ENCODE measurements around the gene ARRDC4. TPM values are rescaled to one million over a fixed set of nuclear protein-coding genes. Genes with fewer than 3 reads are reported as not detected.

Gene ARRDC4
- total and polyA plus RNA-seq, 4 donors: 16.5 to 41.5 (median 19.4) TPM

DNA sequence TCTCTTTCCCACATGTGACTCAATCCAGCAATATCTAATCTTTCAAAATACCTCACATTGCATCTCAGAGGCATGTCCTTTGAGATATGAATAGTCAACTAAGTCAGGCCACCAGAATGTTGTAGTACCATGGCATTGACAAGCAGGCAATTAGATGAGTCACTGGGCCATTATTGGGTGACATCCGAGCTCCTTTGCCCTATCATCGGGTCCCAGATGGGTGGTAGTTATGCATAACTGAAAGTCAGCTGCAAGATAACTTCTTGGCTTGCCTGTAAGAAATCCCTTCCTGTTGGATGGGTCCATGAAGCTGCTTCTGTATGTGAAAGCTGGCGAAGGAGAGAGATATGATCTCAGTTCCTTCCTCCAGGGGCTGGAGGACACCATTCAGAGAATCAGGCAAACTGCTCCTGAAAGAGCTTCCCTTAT lies 32.8 kb downstream of the ARRDC4 start:
- H3K36me3 ChIP-seq (ENCODE audit: control insufficient read depth in 4 of 4, insufficient read depth in 4 of 4, low read length in 4 of 4): no peaks in the 10 kb centered on the region
- H3K9me3 ChIP-seq (ENCODE audit: control insufficient read depth in 4 of 4, insufficient read depth in 3 of 4, low read length in 3 of 4): peaks cover 0 to 2% (median 0%) of the 10 kb centered on the region in 4 donors
- H3K27me3 ChIP-seq (ENCODE audit: control insufficient read depth in 3 of 3, insufficient read depth in 3 of 3, low read length in 2 of 3): peaks cover 0 to 5% (median 0%) of the 10 kb centered on the region in 3 donors
- no peak for ATAC-seq (ENCODE audit: insufficient read depth, low FRiP score)
- H3K9ac ChIP-seq (ENCODE audit: insufficient read depth in 1 of 2, low read length in 2 of 2): no peak overlapping the region
- DNase-seq: no peak
- H3K4me1 ChIP-seq (ENCODE audit: control insufficient read depth in 5 of 5, insufficient read depth in 5 of 5, low read length in 5 of 5): no peaks in the 10 kb centered on the region
- TF ChIP-seq, protein P1, sequence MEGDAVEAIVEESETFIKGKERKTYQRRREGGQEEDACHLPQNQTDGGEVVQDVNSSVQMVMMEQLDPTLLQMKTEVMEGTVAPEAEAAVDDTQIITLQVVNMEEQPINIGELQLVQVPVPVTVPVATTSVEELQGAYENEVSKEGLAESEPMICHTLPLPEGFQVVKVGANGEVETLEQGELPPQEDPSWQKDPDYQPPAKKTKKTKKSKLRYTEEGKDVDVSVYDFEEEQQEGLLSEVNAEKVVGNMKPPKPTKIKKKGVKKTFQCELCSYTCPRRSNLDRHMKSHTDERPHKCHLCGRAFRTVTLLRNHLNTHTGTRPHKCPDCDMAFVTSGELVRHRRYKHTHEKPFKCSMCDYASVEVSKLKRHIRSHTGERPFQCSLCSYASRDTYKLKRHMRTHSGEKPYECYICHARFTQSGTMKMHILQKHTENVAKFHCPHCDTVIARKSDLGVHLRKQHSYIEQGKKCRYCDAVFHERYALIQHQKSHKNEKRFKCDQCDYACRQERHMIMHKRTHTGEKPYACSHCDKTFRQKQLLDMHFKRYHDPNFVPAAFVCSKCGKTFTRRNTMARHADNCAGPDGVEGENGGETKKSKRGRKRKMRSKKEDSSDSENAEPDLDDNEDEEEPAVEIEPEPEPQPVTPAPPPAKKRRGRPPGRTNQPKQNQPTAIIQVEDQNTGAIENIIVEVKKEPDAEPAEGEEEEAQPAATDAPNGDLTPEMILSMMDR (IDR thresholded peaks at IDR 0.05; ENCODE audit: control extremely low read depth, extremely low read depth): no peak
- no peak overlapping the region for H3K4me3 ChIP-seq
- H3K27ac ChIP-seq (ENCODE audit: low read depth in 1 of 2, low read length in 1 of 2): no peak overlapping the region
- 22 to 39% methylated on average over 3 of the region's 3 CpGs for WGBS, 2 donors

DNA sequence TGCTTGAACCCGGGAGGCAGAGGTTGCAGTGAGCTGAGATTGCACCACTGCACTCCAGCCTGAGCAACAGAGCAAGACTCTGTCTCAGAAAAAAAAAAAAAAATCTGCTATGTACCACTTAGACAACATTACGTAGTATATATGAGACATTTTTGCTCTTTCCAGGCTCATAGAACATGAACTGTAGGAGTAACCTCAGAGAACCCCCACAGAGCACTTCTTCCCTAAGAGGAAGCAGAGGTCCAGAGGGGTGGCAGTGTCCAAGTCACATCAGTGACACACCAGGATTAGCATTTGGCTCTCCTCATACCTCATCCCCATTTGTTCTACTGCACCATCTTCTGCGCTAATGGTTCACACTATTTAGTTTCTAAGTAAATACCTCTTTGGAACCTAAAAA lies 33.7 kb downstream of the ARRDC4 start:
- no peak for ATAC-seq (ENCODE audit: insufficient read depth, low FRiP score)
- H3K4me3 ChIP-seq: no peak overlapping the region
- TF ChIP-seq, protein P1 (IDR thresholded peaks at IDR 0.05; ENCODE audit: control extremely low read depth, extremely low read depth): no peak
- no peak overlapping the region for H3K9ac ChIP-seq (ENCODE audit: insufficient read depth in 1 of 2, low read length in 2 of 2)
- H3K9me3 ChIP-seq (ENCODE audit: control insufficient read depth in 4 of 4, insufficient read depth in 3 of 4, low read length in 3 of 4): peaks cover 0 to 1% (median 0%) of the 10 kb centered on the region in 4 donors
- H3K27ac ChIP-seq (ENCODE audit: low read depth in 1 of 2, low read length in 1 of 2): no peak overlapping the region
- 89 to 91% methylated on average over 3 of the region's 3 CpGs for WGBS, 2 donors
- H3K27me3 ChIP-seq (ENCODE audit: control insufficient read depth in 3 of 3, insufficient read depth in 3 of 3, low read length in 2 of 3): peaks cover 0 to 5% (median 0%) of the 10 kb centered on the region in 3 donors
- H3K4me1 ChIP-seq (ENCODE audit: control insufficient read depth in 5 of 5, insufficient read depth in 5 of 5, low read length in 5 of 5): no peaks in the 10 kb centered on the region
- no peaks in the 10 kb centered on the region for H3K36me3 ChIP-seq (ENCODE audit: control insufficient read depth in 4 of 4, insufficient read depth in 4 of 4, low read length in 4 of 4)
- no peak for DNase-seq

DNA sequence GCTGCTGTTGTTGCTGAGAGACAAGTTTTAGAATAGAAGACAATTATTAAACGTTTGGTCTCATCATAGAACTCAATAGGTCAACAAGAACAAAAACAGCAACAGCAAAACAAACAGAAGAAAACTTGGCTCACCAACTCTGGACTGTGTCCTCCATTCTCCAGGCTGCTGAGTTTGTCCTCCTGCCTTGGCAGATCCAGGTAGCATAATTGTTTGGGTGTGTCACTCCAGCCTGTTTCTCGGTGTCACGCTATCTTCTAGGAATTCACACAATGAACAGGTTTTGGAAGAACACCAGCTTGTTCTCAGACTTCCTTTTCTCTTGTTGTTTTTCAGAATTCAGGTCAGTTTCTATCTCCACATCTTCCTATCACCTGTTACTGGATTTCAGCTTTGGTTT lies 34.7 kb downstream of the ARRDC4 start:
- no peaks in the 10 kb centered on the region for H3K36me3 ChIP-seq (ENCODE audit: control insufficient read depth in 4 of 4, insufficient read depth in 4 of 4, low read length in 4 of 4)
- H3K4me1 ChIP-seq (ENCODE audit: control insufficient read depth in 5 of 5, insufficient read depth in 5 of 5, low read length in 5 of 5): no peaks in the 10 kb centered on the region
- ATAC-seq (ENCODE audit: insufficient read depth, low FRiP score): no peak
- H3K9ac ChIP-seq (ENCODE audit: insufficient read depth in 1 of 2, low read length in 2 of 2): no peak overlapping the region
- no peak overlapping the region for H3K27ac ChIP-seq (ENCODE audit: low read depth in 1 of 2, low read length in 1 of 2)
- H3K4me3 ChIP-seq: no peak overlapping the region
- WGBS, 2 donors: 82 to 85% methylated on average over 3 of the region's 3 CpGs
- TF ChIP-seq, protein P1 (IDR thresholded peaks at IDR 0.05; ENCODE audit: control extremely low read depth, extremely low read depth): no peak
- DNase-seq: no peak
- H3K9me3 ChIP-seq (ENCODE audit: control insufficient read depth in 4 of 4, insufficient read depth in 3 of 4, low read length in 3 of 4): no peaks in the 10 kb centered on the region
- H3K27me3 ChIP-seq (ENCODE audit: control insufficient read depth in 3 of 3, insufficient read depth in 3 of 3, low read length in 2 of 3): peaks cover 0 to 5% (median 0%) of the 10 kb centered on the region in 3 donors
